Stimulated activated CD4-positive, alpha-beta T cell treated with anti-CD3 and anti-CD28 coated beads, Interleukin-12 subunit alpha, Interleukin-12 subunit beta, amount 100 ng/mL, for 24 hours (primary cell): Measurements from ENCODE around the gene SCYGR4.
"Not testable (repeated sequence)": the region's sequence is repeated elsewhere in the genome, so short reads cannot be mapped to it uniquely, and the experiment has no call there.

Experiments used
- DNase-seq, 2 experiments: peaks; one replicate each; pipeline ENCODE4 v3.0.0-alpha.2; 2020; ENCODE audit warnings: low read depth in 2 of 2

SCYGR4 gene

GRCh38 chr2:227666631-227667170 is 49.4 kb downstream of the SCYGR4 start, which contains the start of gene SCYGR5:
Gene SCYGR5, plus strand, starts transcription at chr2:227666804. Its CDS starts 0 bp downstream, at chr2:227666804.
- not testable (repeated sequence) for DNase-seq
